HG02852 (cell line): Measurements from ENCODE around the gene CACNB4.
"Not testable (repeated sequence)": the region's sequence is repeated elsewhere in the genome, so short reads cannot be mapped to it uniquely, and the experiment has no call there.

Experiments
- ATAC-seq: cut with Tn5 transposase; IDR thresholded peaks from one replicate; pipeline ENCODE4 v1.9.1; 2021; ENCODE audit warnings: mild to moderate bottlenecking, moderate library complexity; ENCODE audit not compliant: unreplicated experiment

The CACNB4 gene

DNA sequence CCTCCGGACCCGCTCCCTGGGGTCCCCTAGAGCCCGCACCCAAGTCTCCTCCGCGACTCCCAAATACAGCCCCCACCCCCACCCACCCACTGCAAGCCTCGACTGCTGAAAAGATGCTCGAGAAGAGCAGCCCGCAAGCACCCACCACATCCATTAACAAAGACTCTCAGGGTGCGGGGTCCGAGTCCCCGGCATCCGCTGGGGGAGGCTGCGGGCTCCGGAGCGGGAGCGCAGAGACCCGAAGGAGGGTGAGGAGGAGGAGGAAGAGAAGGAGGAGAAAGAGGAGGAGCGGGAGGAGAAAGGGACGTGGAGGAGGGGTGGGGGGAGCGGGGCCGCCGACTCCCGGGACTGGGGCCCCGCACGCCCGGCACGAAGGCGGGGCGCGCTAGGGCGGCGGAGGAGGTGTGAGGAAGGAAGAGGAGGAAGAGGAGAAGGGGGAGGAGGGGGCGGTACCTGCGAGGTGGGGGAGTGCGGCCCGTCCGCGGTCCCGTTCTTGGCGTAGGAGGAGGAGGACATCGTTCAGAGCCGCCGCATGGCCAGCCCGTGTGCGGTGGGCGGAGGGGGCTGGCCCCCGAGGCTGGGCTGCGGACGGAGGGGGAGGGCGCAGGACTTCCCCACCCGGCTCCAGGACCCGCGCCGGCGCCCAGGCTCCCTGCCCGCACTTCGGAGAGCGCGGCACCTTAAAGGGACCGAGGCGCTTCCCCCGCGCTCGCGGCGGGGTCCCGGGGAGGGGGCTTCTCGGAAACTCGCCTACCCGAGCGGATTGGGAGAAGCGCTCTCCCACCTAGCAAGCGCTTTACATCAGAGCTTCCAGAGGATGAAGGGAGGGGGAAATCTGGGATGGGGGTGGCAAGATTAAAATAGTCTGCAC lies at the start of gene CACNB4:
Gene CACNB4, minus strand, starts transcription at position 549 of the 871 bp plus-strand sequence.
- ATAC-seq: peak; percentile 38

DNA sequence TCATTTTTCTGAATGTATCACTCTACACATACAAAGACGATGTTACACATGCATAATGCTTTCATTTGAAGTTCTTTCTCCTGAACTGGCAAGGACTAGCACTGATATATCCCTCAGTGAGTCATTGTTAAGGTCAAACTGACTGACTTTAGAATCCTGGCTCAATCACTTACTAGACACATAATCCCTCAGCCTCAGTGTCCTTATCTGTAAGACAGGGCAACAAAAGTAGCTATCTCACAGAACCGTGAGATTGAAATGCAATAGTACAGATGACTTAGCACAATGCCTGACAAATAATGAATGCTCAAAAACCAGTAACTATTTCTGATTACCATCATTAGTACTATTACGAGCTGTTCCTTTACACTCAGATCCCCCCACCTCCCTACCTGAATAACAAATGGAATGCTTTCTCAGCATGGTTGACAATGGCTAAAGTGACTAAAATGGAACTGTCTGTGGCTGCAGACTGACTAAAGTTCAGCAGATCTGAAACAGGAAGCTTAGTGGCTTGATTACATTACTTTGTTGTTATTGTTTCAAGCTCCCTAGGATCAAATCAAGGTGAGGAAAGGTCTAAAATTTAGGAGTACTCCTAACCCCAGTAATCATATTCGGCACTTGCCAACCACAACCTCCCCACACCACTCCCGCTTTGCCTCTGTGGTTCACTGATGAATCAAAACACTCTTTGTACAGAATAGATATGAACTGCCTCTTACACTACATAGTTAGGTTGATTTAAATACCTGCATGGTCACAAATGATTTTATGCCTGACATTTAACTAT lies 35.8 kb upstream of the CACNB4 start:
- peak; percentile 87 for ATAC-seq

DNA sequence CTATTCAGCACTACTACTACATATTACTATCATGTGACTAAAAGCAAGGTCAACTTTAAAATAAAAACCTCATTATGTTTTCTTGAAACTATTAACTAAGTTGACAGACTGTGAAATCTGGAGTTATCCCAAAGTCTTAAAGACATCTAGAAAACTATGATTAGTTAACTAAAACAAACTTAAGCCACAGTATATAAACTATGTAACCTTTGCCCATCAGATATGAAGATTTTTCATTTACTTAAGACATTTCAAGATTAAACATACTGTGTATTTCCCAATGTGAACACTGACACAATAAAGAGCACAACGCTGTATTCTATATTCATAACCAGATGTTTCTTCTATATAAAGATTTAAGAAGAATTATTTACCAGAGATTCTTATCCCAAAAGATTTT lies 33.5 kb upstream of the CACNB4 start:
- no peak for ATAC-seq

DNA sequence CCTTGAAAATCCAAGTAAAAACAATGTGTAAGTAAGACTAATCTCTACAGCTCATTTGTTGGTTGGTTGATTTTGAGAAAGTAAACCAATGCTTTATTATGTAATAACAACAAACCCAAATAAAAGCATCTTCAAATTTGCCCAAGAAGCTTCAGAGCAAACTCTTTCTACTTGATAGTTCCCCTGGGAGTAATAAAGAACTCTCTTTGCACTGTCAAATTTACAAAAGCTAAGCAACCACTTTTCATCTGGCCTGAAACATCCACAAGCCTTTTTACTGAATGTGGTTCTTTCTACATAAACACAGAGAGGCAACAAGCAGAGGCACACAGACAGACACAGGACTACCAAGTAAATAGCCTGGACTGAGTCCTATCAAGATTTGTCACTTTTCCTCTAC lies 28.8 kb upstream of the CACNB4 start:
- ATAC-seq: no peak

DNA sequence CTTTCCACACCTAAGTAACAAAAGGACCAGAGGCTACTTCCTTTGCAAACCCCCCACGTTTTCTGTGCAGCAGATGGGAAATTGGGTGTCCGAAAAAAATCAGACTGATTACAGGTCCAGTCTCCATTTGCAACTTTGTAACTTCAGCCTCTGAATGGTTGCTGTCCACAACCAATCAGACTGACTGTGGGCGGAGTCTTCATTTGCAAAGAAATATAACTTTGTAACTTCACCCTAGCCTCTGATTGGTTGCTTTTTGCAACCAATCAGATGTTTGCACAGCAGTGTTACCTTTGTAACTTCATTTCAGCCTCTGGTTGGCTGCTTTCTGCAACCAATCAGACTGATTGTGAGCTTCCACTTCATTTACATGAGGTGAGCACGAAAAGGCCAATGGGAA lies 27.8 kb upstream of the CACNB4 start:
- ATAC-seq: no peak

DNA sequence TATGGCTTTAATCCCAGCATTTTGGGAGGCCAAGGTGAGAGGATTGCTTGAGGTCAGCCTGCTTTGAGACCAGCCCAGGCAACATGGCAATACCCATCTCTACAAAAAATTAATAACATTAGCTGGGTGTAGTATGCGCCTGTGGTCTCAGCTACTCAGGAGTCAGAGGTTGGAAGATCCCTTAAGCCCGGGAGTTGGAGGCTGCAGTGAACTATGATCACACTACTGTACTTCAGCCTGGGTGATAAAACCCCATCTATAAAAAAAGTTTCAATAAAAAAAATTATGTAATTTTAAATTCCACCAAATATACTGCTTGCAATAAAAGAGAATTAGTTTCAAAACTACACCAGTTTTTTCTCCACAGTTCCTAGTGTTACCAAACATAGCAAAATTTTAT lies 23.3 kb upstream of the CACNB4 start:
- no peak for ATAC-seq

DNA sequence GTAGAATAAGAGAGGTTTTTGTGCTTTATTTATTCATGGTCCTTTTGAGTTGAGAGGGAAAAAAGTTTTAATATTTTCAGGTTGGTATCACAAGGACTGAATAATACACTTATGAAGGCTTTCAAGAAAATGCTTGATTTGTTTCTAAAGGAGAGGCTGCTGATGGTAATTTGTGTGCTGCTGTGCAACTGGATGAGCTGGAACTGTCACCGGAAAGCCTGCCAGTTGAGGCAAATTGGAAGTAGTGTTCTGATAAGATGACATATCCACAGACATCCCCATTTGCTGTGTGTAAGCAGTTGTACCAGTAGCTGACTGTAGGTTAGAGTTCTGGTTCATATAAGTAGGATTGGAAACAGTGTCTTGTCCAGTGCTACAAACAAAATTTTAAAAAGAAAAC lies 21.6 kb upstream of the CACNB4 start:
- no peak for ATAC-seq

DNA sequence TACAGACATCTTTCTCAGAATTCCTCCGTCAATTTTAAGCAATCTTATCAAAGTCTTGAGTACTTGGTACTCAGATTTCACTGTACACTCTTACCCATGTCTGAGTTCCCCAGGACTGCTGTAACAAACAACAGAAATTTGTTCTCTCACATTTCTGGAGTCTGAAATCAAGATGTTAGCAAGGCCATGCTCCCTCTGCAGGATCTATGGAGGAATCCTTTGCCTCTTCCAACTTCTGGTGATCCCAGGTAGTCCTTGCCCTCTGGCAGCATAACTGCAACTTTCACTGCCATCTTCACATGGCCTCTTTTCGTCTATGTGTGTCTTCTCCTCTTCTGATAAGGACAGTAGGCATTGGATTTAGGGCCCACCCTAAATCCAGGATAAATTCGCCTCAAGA lies 17.1 kb upstream of the CACNB4 start:
- no peak for ATAC-seq

DNA sequence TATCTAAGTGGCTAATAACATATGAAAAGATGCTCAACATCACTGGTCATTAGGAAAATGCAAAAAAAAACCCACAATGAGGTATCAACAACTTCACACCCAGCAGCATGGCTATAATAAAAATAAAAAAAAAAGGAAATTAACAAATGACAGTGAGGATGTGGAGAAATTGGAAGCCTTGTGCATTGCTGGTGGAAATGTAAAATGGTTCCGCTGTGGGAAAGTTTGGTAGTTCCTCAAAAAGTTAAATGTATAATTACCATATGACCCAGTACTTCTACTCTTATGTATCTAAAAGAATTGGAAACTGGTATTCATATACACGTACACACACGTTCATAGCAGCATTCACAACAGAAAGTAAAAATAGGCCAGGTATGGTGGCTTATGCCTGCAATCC lies 15.5 kb upstream of the CACNB4 start:
- no peak for ATAC-seq

DNA sequence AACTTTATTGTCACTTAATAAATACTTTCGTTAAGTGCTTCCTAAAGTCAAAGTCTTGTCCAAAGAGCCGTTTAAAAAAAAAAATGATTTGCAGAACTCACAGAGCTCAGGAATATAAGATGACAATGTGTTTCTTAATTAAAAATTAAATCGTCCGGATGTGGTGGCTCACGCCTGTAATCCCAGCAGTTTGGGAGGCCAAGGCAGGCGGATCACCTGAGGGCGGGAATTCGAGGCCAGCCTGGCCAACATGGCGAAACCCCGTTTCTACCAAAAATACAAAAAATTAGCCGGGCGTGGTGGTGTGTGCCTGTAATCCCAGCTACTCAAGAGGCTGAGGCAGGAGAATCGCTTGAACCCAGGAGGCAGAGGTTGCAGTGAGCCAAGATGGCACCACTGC lies 8.3 kb upstream of the CACNB4 start:
- not testable (repeated sequence) for ATAC-seq

DNA sequence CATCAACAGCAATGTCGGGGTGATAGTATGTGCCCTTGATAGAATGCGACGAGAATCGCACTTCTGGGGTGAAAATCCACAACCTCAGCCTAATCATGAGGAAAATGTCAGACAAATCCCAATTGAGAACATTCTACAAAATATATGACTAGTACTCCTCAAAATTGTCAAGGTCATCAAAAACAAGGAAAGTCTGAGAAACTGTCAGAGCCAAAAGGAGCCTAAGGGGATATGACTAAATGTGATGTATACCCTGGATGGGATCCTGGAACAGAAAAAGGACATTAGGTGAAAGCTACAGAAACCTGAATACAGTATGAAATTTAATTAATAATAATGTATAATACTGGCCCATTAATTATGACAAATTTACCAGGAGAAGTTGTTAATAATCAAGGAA lies 7.6 kb upstream of the CACNB4 start:
- no peak for ATAC-seq

DNA sequence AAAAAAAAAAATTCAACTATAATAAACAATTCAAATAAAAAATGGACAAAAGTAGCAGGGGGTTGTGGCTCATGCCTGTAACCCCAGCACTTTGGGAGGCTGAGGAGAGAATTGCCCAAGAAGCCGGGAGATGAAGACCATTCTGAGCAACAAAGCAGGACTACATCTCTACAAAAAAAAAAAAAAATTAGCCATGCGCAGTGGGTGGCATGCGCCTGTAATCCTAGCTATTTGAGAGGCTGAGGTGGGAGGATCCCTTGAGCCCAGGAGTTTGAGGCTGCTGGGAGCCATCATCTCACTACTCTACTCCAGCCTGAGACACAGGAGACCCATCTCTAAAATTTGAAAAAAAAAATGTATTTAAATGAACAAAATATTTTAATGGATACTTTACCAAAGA lies 4.4 kb upstream of the CACNB4 start:
- no peak for ATAC-seq

DNA sequence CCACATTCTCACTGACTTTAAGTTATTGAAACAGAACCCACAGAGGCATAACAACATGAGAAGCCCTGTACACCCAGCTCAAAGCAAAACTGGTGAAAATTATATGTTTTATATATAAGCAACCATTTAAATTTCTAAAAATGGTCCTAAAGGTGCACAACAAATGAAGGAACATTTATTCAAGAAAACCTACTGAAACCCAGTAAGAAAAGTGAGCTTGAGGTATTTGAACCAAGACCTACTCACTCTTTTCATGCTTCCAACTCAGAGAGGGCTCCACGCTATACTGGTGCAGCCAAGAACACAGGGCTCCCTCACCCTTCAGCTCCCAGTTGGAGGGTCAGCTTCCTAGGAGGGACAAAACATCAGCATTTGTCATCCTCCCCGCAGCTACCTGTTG lies 2.1 kb upstream of the CACNB4 start:
- no peak for ATAC-seq

DNA sequence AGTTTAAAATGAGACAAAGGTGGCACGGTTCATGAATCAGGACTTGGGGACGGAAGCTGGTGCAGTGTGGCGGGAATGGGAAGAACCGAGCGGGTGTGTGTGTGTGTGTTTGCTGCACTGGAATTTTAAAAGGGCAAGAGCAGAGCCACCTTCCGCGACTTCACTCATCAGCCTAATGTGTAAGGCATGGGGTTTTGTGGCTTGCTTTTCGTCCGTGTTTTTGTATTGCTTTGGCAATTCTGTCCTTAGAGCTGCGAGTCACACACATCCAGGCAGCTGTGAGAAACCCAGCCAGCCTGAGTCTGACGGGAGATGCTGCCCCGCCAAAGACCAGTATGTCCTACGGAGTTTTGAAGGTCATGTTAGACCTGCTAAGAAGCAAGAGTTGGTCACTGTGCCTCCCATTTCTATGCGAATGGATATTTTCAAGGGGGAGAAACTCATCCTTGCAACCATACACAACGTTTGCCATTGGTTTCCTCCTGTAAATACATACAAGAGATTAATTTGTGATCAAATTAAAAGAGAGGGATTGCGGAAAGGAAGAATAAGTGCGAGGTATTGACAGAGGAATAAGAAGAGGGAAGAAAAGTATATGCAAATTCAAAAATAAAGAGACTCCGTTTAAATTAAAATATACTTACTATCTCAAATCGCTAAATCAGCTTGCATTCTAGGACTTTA lies 665 bp upstream of the CACNB4 start:
- ATAC-seq: no peak

DNA sequence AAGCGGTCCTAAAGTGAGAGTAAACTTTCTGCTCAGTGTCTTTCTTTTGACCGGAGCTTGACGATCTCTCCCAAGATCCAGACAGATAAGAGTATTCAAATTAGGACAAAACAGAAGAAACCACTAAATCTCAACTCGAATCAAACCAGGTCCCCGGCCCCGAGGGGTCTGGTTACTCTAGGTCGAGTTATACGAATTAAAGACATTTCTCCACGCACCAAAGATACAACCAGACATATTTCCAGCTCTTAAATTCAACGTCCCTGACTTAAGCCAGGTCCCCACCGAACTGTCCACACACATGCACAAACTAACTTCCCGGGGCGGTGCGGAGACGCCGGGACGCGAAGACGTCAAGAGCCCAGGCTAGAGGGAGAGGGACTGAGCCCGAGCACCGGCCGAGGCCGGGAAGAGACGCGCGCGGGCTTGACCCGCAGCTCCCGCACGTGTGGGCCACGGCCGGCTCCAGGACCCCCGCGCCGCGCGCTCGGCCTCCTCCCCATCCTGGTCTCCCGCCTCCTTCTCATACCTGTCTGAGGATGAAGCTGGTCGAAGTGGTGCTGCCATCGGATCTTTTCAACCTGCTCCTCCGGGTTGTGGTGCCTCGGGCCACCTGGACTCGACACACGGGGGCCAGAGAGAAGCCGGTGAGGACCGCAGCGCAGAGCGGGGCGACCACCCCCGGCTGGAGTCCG lies 896 bp downstream of the CACNB4 start:
- peak; percentile 32 for ATAC-seq

DNA sequence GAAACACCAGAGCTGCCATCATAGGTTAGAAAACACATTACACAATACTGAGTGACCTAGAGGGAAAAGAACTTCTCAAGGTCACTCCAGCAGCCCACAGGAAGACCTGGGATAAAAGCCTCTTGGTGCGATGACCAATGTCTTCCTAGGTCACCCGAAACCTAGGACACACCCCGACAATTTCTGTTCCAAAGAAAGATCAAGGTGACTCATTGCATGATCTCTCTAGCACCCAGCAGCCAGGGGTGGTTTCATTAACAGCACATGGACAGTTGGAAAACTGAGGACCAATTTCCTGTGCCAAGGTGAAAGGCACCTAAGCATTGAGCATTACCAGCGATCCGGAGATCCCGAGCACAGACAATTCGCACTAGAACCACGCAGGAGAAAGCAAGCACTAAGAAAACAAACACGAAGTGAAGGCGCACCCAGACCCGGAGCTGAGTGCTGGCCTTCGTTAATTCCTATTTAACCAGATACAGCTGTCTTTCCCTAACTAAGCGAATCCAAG lies 1.5 kb downstream of the CACNB4 start:
- peak; percentile 22 for ATAC-seq

DNA sequence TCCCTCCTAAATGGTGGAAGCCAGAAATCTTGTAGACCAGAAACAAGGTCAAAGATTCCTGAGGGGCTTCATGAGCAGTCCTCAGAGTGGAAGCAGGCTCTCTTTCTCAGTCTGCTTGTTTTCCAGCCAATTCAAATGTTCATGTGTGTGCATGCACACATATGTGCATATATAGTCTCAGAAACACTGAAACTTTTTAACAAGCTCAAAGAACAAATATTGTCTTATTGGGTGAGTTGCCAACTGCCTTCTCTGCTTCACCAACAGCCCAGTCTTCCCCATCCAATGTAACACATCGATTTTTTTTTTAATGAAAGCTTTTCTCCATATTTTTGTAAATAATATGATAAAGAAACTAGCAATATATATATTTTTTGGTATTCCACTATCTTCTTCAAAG lies 3.7 kb downstream of the CACNB4 start:
- no peak for ATAC-seq

DNA sequence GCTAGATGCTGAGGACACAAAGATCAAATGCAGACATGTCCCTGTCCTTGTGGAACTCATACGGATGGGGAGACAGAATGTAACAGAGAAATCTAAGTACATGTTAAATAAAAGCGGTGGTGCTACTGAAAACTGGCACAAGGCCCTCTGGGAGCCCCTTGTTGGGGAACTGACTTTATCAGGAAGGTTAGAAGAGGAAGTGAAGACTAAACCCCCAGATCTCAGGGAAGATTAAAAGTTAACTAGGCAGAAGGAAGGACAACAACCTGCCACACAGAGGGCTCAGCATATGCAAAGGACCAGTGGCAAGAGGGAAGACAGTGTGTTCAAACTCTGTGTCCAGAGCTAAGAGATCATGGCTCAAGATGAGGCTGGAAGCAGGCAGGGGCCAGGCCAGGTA lies 4.8 kb downstream of the CACNB4 start:
- ATAC-seq: no peak

DNA sequence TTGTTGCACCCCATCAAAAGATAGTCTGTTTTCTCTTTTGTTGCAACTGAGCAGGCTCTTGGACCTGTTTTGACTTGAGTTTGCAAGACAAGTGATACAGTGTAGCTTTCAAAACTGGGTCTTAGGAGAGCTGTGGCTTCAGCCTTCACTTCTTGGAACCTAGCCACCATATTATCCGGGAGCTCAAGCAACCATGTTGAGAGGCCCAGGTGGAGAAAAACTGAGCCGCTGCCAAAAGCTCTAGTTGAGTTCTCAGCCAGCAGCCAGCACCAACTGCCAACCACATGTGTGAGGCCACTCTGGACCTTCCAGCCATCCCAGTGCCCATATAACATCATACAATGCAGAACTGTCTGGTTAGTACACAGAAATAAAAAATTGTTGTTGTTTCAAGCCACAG lies 5.4 kb downstream of the CACNB4 start:
- no peak for ATAC-seq

DNA sequence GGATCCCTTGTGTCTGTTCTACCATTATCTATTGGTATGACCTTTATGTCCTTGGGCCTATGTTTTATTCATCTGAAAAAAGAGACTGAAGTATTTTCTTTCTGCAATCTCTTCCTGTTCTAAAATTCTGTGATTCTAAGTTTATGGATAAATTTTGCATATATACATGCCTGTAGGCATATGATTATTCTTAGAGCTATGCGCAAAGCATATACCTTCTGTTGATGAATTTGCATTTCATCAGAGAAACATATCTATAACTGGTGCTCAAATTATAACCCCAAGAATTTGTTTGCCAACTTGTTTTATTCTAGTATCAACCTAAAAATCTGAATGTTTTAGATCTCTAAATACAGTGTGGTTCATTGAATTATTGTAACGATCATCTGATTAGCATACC lies 6.7 kb downstream of the CACNB4 start:
- no peak for ATAC-seq

DNA sequence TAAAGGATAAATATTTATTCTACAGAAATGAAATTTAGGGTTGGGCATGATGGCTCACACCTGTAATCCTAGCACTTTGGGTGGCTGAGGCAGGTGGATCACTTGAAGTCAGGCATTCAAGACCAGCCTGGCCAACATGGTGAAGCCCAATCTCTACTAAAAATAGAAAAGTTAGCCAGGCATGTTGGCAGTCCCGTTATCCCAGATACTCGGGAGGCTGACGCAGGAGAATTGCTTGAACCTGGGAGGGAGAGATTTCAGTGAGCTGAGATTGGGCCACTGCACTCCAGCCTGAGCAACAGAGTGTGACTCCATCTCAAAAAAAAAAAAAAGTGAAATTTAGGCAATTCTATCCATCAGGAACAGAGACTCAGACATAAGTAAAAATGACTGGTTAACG lies 8.1 kb downstream of the CACNB4 start:
- ATAC-seq: not testable (repeated sequence)
